Heart left ventricle (tissue), 16 donors: ENCODE data around the gene IL18BP. TPM values are rescaled to one million over a fixed set of nuclear protein-coding genes. Genes with fewer than 3 reads are reported as not detected.

Source experiments
- ATAC-seq, 4 donors: fragments of 200-7000 bp; cut with Tn5 transposase; one replicate each; pipeline ENCODE4 v1.9.1; 2020 to 2022; ENCODE audit warnings: moderate library complexity in 4 of 4, mild to moderate bottlenecking in 3 of 4, moderate number of reproducible peaks in 1 of 4
- DNase-seq, 5 donors: peaks; one replicate each; pipeline ENCODE4 v3.0.0-alpha.2; 2020
- H3K27ac ChIP-seq, 12 donors: fragments of 200-600 bp; sonication (generic) in 4 of 12; one replicate each; pipeline versions ENCODE4 v1.5.0 to v1.8.0; 2016 to 2022; ENCODE audit warnings: mild to moderate bottlenecking in 2 of 12
- H3K27me3 ChIP-seq, 9 donors: fragments of 200-600 bp; sonication (generic) in 2 of 9; one replicate each; pipeline versions ENCODE4 v1.5.1 to v1.8.0; 2016 to 2022; ENCODE audit warnings: mild to moderate bottlenecking in 3 of 9
- H3K36me3 ChIP-seq, 9 donors: fragments of 200-600 bp; sonication (generic) in 2 of 9; one replicate each; pipeline versions ENCODE4 v1.5.0 to v1.8.0; 2018 to 2022; ENCODE audit warnings: mild to moderate bottlenecking in 2 of 9
- H3K4me1 ChIP-seq, 12 donors: fragments of 200-600 bp; sonication (generic) in 4 of 12; one replicate each; pipeline versions ENCODE4 v1.5.0 to v1.8.0; 2016 to 2022; ENCODE audit warnings: mild to moderate bottlenecking in 3 of 12
- H3K4me3 ChIP-seq, 12 donors: fragments of 200-600 bp; sonication (generic) in 4 of 12; one replicate each; pipeline versions ENCODE4 v1.5.0 to v1.8.0; 2017 to 2022; ENCODE audit warnings: mild to moderate bottlenecking in 9 of 12, moderate library complexity in 4 of 12
- H3K9me3 ChIP-seq, 12 donors: fragments of 200-600 bp; sonication (generic) in 4 of 12; one replicate each; pipeline versions ENCODE4 v1.5.0 to v1.8.0; 2016 to 2022; ENCODE audit warnings: mild to moderate bottlenecking in 1 of 12
- POLR2A ChIP-seq, 2 donors: fragments of 450-650 bp; IDR thresholded peaks; one replicate each; pipeline ENCODE4 v1.6.1; 2017; ENCODE audit warnings: antibody characterized with exemption in 2 of 2, mild to moderate bottlenecking in 2 of 2, moderate library complexity in 2 of 2
- WGBS, 4 donors: extraction: QIAGEN DNeasy Blood & Tissue Kit in 2 of 4; methylation state at CpG; one replicate each; pipeline versions ENCODE4 v1.1.5 to v1.1.7; 2013 to 2018; 5-methylcytosine and 5-hydroxymethylcytosine counted together
- intact Hi-C, 10 donors: fragments of 100-400 bp; cut with DNase I; formaldehyde crosslinking; loops; one replicate each; pipeline versions ENCODE4 v1.11.1 to v1.14.2; 2022
- polyA plus RNA-seq, 2 donors: library from polyadenylated mRNA; stranded (reverse); fragments of 200-250 nt; gene quantifications; one replicate each; pipeline ENCODE4 v1.2.3, GENCODE V29; 2013
- total RNA-seq, 9 donors: library from RNA; depleted of rRNA in 2 of 9; stranded (reverse); fragments of >200 nt in 2 of 9; fragmentation: NEBNext Ultra II Directional in 3 of 9; extraction: Animal tissue kit (Norgen Biotek cat#: 25700) in 3 of 9; gene quantifications; one replicate each; pipeline versions ENCODE4 v1.1.0 to v1.2.4, GENCODE V29; 2016 to 2023
- TF ChIP-seq, protein P1 (sequence below), 12 donors: fragments of 200-600 bp; sonication (generic) in 4 of 12; IDR thresholded peaks; one replicate each; pipeline versions ENCODE4 v1.5.0 to v1.8.0; 2018 to 2022; ENCODE audit warnings: antibody characterized with exemption in 12 of 12, mild to moderate bottlenecking in 5 of 12
- donor health status: ischemic (EF 13 %, LVEDD 7.1; RV severe dilation, severe dysfunction).
- donor health status: healthy with polysubstance abuse.
- donor health status: DM: no; HTN: yes; CAD: no.
- donor health status: DM: no; HTN: no; CAD: no.
- donor health status: ischemic (EF 25% LVEDD 6.9; RV normal size, moderate dysfunction).
- donor health status: ischemic (EF 25% LVEDD 5.7; RV mildly dilated, moderate dysfunction).
- donor health status: healthy.
- donor health status: DM: yes; HTN: yes; CAD: no.
- donor health status: ischemic (EF 35%, LVEDD 5.7; RV mildly dilated, moderate dysfunction).
- donor health status: nonischemic (EF 11% LVEDD 7.7; RV severe dilation, severe dysfunction).
- donor health status: DM: yes; HTN: yes; CAD: no.
- donor health status: PGD.
- donor health status: ischemic (EF 29% LVEDD 5.4; RV normal size, mild dysfunction).
- donor health status: nonischemic (EF 23%, LVEDD 6.1; RV moderate dilation, normal function).

IL18BP gene
- total and polyA plus RNA-seq, 11 donors = 1.1 to 86.5 (median 4.4) TPM

GRCh38 chr11:71979094-71979493 lies 19.6 kb upstream of the IL18BP start:
- no peak for ATAC-seq
- intact Hi-C loops = loop anchor here in 8 of 10 donors (2.0 to 10.0 kb wide), 8 partner anchors 112 to 456 kb away; partner anchors contain the start of gene CLPB (in 5 of the 8)
- TF ChIP-seq POLR2A (IDR thresholded peaks at IDR 0.05) = no peak
- TF ChIP-seq, protein P1, sequence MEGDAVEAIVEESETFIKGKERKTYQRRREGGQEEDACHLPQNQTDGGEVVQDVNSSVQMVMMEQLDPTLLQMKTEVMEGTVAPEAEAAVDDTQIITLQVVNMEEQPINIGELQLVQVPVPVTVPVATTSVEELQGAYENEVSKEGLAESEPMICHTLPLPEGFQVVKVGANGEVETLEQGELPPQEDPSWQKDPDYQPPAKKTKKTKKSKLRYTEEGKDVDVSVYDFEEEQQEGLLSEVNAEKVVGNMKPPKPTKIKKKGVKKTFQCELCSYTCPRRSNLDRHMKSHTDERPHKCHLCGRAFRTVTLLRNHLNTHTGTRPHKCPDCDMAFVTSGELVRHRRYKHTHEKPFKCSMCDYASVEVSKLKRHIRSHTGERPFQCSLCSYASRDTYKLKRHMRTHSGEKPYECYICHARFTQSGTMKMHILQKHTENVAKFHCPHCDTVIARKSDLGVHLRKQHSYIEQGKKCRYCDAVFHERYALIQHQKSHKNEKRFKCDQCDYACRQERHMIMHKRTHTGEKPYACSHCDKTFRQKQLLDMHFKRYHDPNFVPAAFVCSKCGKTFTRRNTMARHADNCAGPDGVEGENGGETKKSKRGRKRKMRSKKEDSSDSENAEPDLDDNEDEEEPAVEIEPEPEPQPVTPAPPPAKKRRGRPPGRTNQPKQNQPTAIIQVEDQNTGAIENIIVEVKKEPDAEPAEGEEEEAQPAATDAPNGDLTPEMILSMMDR (IDR thresholded peaks at IDR 0.05) = no peak
- no peaks in the 10 kb centered on the region for H3K9me3 ChIP-seq
- DNase-seq = no peak
- no peak overlapping the region for H3K27ac ChIP-seq
- WGBS, 4 donors = 93 to 97% (median 95%) methylated on average over 4 of the region's 4 CpGs
- H3K4me3 ChIP-seq = no peak overlapping the region
- H3K36me3 ChIP-seq = peaks cover 0 to 45% (median 22%) of the 10 kb centered on the region in 9 donors
- peaks cover 0 to 8% (median 0%) of the 10 kb centered on the region in 12 donors for H3K4me1 ChIP-seq
- H3K27me3 ChIP-seq = no peaks in the 10 kb centered on the region

- WGBS, 4 donors = 88 to 94% (median 92%) methylated on average over 3 of the region's 3 CpGs
- peaks cover 0 to 8% (median 0%) of the 10 kb centered on the region in 12 donors for H3K4me1 ChIP-seq
- no peak for DNase-seq
Observed at GRCh38 chr11:71979602-71980001, 19.1 kb upstream of the IL18BP start.

GRCh38 chr11:71986131-71986530 lies 12.6 kb upstream of the IL18BP start:
- H3K36me3 ChIP-seq = peaks cover 0 to 48% (median 33%) of the 10 kb centered on the region in 9 donors

More at GRCh38 chr11:71979602-71980001, 19.1 kb upstream of the IL18BP start:
- Histone ChIP-seq H3K4me3 (no peak overlapping the region), H3K36me3 (peaks cover 0 to 47% (median 25%) of the 10 kb centered on the region in 9 donors), H3K9me3 (no peaks in the 10 kb centered on the region), H3K27me3 (no peaks in the 10 kb centered on the region), H3K27ac (no peak overlapping the region)
- ATAC-seq = no peak
- TF ChIP-seq POLR2A (IDR thresholded peaks at IDR 0.05) = no peak
- TF ChIP-seq, protein P1 (IDR thresholded peaks at IDR 0.05) = no peak
- intact Hi-C loops = loop anchor here in 8 of 10 donors (2.0 to 10.0 kb wide), 8 partner anchors 111 to 455 kb away; partner anchors contain the start of gene CLPB (in 5 of the 8)

GRCh38 chr11:71987521-71987920 lies 11.2 kb upstream of the IL18BP start:
- intact Hi-C loops = no loop called here
- no peak for TF ChIP-seq POLR2A (IDR thresholded peaks at IDR 0.05)
- TF ChIP-seq, protein P1 (IDR thresholded peaks at IDR 0.05) = no peak
- Histone ChIP-seq H3K27ac (peak overlapping the region in 1 of 12 donors; percentile 47), H3K9me3 (no peaks in the 10 kb centered on the region), H3K27me3 (no peaks in the 10 kb centered on the region), H3K4me1 (peaks cover 0 to 23% (median 3%) of the 10 kb centered on the region in 12 donors), H3K4me3 (no peak overlapping the region), H3K36me3 (peaks cover 0 to 61% (median 46%) of the 10 kb centered on the region in 9 donors)
- DNase-seq (no peak), ATAC-seq (no peak)
- 40 to 62% (median 42%) methylated on average over 2 of the region's 2 CpGs for WGBS, 4 donors

More at GRCh38 chr11:71986131-71986530, 12.6 kb upstream of the IL18BP start:
- intact Hi-C loops = no loop called here
- 87 to 94% (median 92%) methylated on average over 2 of the region's 2 CpGs for WGBS, 4 donors
- Histone ChIP-seq H3K4me1 (peaks cover 0 to 13% (median 3%) of the 10 kb centered on the region in 12 donors), H3K27ac (peak overlapping the region in 1 of 12 donors; percentile 35), H3K9me3 (no peaks in the 10 kb centered on the region), H3K4me3 (no peak overlapping the region), H3K27me3 (no peaks in the 10 kb centered on the region)
- TF ChIP-seq POLR2A (IDR thresholded peaks at IDR 0.05) = no peak
- TF ChIP-seq, protein P1 (IDR thresholded peaks at IDR 0.05) = no peak
- ATAC-seq (no peak), DNase-seq (no peak)
